MM.1S (cell line): ENCODE data around the gene ENOX1.

Experiments used
- EZH2 ChIP-seq: fragments of 300-600 bp; sonication (generic); optimal IDR thresholded peaks from 2 replicates; pipeline ENCODE3; 2017; ENCODE audit warnings: low read depth, mild to moderate bottlenecking, antibody characterized with exemption, low read length, mixed read lengths
- TF ChIP-seq, protein P1 (sequence below): fragments of 300-600 bp; sonication (generic); IDR thresholded peaks from 2 replicates; pipeline ENCODE4 v1.5.1; 2016; ENCODE audit warnings: antibody characterized with exemption, low read length, mixed read lengths

- TF ChIP-seq, protein P1, sequence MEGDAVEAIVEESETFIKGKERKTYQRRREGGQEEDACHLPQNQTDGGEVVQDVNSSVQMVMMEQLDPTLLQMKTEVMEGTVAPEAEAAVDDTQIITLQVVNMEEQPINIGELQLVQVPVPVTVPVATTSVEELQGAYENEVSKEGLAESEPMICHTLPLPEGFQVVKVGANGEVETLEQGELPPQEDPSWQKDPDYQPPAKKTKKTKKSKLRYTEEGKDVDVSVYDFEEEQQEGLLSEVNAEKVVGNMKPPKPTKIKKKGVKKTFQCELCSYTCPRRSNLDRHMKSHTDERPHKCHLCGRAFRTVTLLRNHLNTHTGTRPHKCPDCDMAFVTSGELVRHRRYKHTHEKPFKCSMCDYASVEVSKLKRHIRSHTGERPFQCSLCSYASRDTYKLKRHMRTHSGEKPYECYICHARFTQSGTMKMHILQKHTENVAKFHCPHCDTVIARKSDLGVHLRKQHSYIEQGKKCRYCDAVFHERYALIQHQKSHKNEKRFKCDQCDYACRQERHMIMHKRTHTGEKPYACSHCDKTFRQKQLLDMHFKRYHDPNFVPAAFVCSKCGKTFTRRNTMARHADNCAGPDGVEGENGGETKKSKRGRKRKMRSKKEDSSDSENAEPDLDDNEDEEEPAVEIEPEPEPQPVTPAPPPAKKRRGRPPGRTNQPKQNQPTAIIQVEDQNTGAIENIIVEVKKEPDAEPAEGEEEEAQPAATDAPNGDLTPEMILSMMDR = no peak
- TF ChIP-seq EZH2 = no peak
Observed at GRCh38 chr13:43799191-43799590, 12.4 kb upstream of the ENOX1 start.
